Measurements from ENCODE around the gene ADGRV1.

Gene ADGRV1

GRCh38 chr5:91125916-91126315, 567.3 kb downstream of the ADGRV1 start:
- DNase-seq = no peak

GRCh38 chr5:91126448-91126847, 567.9 kb downstream of the ADGRV1 start:
- no peak for DNase-seq

GRCh38 chr5:91126888-91127287, 568.3 kb downstream of the ADGRV1 start:
- DNase-seq = no peak

GRCh38 chr5:91127456-91128081, 569.0 kb downstream of the ADGRV1 start:
- no peak for DNase-seq

- no peak for DNase-seq
These were observed 570.0 kb downstream of the ADGRV1 start for GRCh38 chr5:91128604-91129003.

GRCh38 chr5:91129748-91130147, 571.2 kb downstream of the ADGRV1 start:
- no peak for DNase-seq

GRCh38 chr5:91130759-91131158, 572.2 kb downstream of the ADGRV1 start:
- no peak for DNase-seq

- no peak for DNase-seq
These were observed 574.0 kb downstream of the ADGRV1 start for GRCh38 chr5:91132550-91132949.

- no peak for DNase-seq
These were observed 574.6 kb downstream of the ADGRV1 start for GRCh38 chr5:91133183-91133582.

GRCh38 chr5:91135475-91136248, 577.1 kb downstream of the ADGRV1 start:
- no peak for DNase-seq

- no peak for DNase-seq
These were observed 577.7 kb downstream of the ADGRV1 start for GRCh38 chr5:91136271-91136670.

GRCh38 chr5:91137647-91138046, 579.0 kb downstream of the ADGRV1 start:
- no peak for DNase-seq

GRCh38 chr5:91139572-91140200, 581.1 kb downstream of the ADGRV1 start:
- no peak for DNase-seq

GRCh38 chr5:91140657-91141056, 582.1 kb downstream of the ADGRV1 start:
- no peak for DNase-seq

GRCh38 chr5:91141642-91142041, 583.0 kb downstream of the ADGRV1 start:
- DNase-seq = no peak

GRCh38 chr5:91142386-91142785, 583.8 kb downstream of the ADGRV1 start:
- DNase-seq = no peak

GRCh38 chr5:91142819-91143218, 584.2 kb downstream of the ADGRV1 start:
- no peak for DNase-seq

GRCh38 chr5:91143840-91144239, 585.2 kb downstream of the ADGRV1 start:
- no peak for DNase-seq

GRCh38 chr5:91144491-91145332, 586.1 kb downstream of the ADGRV1 start:
- DNase-seq = no peak

GRCh38 chr5:91145333-91145620, 586.7 kb downstream of the ADGRV1 start:
- no peak for DNase-seq

- no peak for DNase-seq
These were observed 587.6 kb downstream of the ADGRV1 start for GRCh38 chr5:91146230-91146629.

- DNase-seq = no peak
These were observed 588.5 kb downstream of the ADGRV1 start for GRCh38 chr5:91146905-91147600.

GRCh38 chr5:91150234-91150633, 591.6 kb downstream of the ADGRV1 start:
- no peak for DNase-seq

All from NCI-H187 (cell line).